K562 (cell line): Measurements from ENCODE around the gene ERCC2. TPM values are rescaled to one million over a fixed set of nuclear protein-coding genes. Genes with fewer than 3 reads are reported as not detected.

Source experiments
- ATAC-seq: fragments of 200-7000 bp; cut with Tn5 transposase; 3 replicates; pipeline ENCODE4 v1.9.1; 2020; ENCODE audit warnings: moderate library complexity
- BruUV-seq: library from RNA; stranded (reverse); fragments of 400-500 nt; replicated peaks from 2 replicates; lab custom pipeline; 2021; lab: Mats Ljungman, UMichigan
- CTCF ChIA-PET: fragments of 300-600 bp; formaldehyde crosslinking; extraction: SDS; loops from one replicate; lab custom pipeline; 2021; ENCODE audit warnings: low intra/inter-chr PET ratio; lab: Yijun Ruan, JAX
- POLR2A ChIA-PET: fragments of 300-600, 350-650 bp; sonication (Branson Sonifier 250); formaldehyde crosslinking; extraction: SDS; loops from one replicate; lab custom pipeline; 2021; ENCODE audit warnings: antibody characterized with exemption, inconsistent platforms; lab: Yijun Ruan, JAX
- DNase-seq, 4 experiments: peaks; one replicate each; pipeline versions ENCODE4 v3.0.0 to v3.0.0-alpha.2; 2011 to 2018; ENCODE audit warnings: low spot score in 3 of 4, mixed read lengths in 3 of 4; ENCODE audit errors: extremely low read depth in 1 of 4
- FAIRE-seq: peaks from 2 replicates; lab custom pipeline; 2011; peaks lifted over from hg19 to GRCh38; lab: Jason Lieb, UNC
- H2AFZ ChIP-seq: 2 replicates; pipeline ENCODE4 v1.6.0; 2011; ENCODE audit warnings: low read depth, low read length, control low read depth, inconsistent platforms
- H3K27ac ChIP-seq: fragments of 200-600 bp; 3 replicates; pipeline ENCODE4 v1.8.0; 2011; ENCODE audit warnings: low read depth, mild to moderate bottlenecking, control low read depth, inconsistent platforms, low read length, moderate library complexity, mixed read lengths; ENCODE audit errors: extremely low read depth
- H3K27me3 ChIP-seq, 2 experiments: fragments of 300-600 bp in 1 of 2; 2 replicates in 1 of 2; 3 replicates in 1 of 2; pipeline versions ENCODE4 v1.6.0 to v1.8.0; 2011; ENCODE audit warnings: inconsistent platforms in 2 of 2, low read length in 2 of 2, mild to moderate bottlenecking in 1 of 2, mixed read lengths in 1 of 2, moderate library complexity in 1 of 2; ENCODE audit not compliant: control insufficient read depth in 2 of 2, insufficient read depth in 2 of 2
- H3K36me3 ChIP-seq: fragments of 300-600 bp; 3 replicates; pipeline ENCODE4 v1.8.0; 2011; ENCODE audit warnings: mild to moderate bottlenecking, low read length, inconsistent platforms; ENCODE audit not compliant: control insufficient read depth, insufficient read depth
- H3K4me1 ChIP-seq, 2 experiments: fragments of 200-600 bp in 1 of 2; replicated peaks in 1 of 2; 2 replicates in 1 of 2; 3 replicates in 1 of 2; pipeline versions ENCODE4 v1.5.1 to v1.8.0; 2011; ENCODE audit warnings: inconsistent platforms in 2 of 2, low read length in 2 of 2, mild to moderate bottlenecking in 1 of 2, mixed read lengths in 1 of 2, moderate library complexity in 1 of 2; ENCODE audit not compliant: control insufficient read depth in 2 of 2, insufficient read depth in 2 of 2
- H3K4me2 ChIP-seq: 2 replicates; pipeline ENCODE4 v1.6.1; 2011; ENCODE audit warnings: low read length, control low read depth, inconsistent platforms, mixed read lengths; ENCODE audit not compliant: insufficient read depth
- H3K4me3 ChIP-seq: fragments of 200-600 bp; sonication (generic), shearing (Covaris generic); 2 replicates; pipeline ENCODE4 v1.5.1; 2016; ENCODE audit warnings: control low read depth, inconsistent platforms
- H3K79me2 ChIP-seq: fragments of 200-600 bp; 3 replicates; pipeline ENCODE4 v1.8.0; 2011; ENCODE audit warnings: low read length, inconsistent platforms; ENCODE audit not compliant: control insufficient read depth, insufficient read depth
- H3K9ac ChIP-seq, 2 experiments: 2 replicates each; pipeline versions ENCODE4 v1.6.0 to v1.6.1; 2011; ENCODE audit warnings: low read depth in 2 of 2, low read length in 2 of 2, control low read depth in 1 of 2, inconsistent platforms in 1 of 2, mild to moderate bottlenecking in 1 of 2, mixed read lengths in 1 of 2; ENCODE audit not compliant: insufficient read depth in 1 of 2
- H3K9me1 ChIP-seq: one replicate; pipeline ENCODE4 v1.6.0; 2011; ENCODE audit warnings: inconsistent platforms, mild to moderate bottlenecking, low read length, moderate library complexity; ENCODE audit not compliant: control insufficient read depth, insufficient read depth
- H3K9me3 ChIP-seq: replicated peaks from 2 replicates; pipeline ENCODE4 v1.5.1; 2011; ENCODE audit warnings: low read depth, low read length, inconsistent platforms; ENCODE audit not compliant: control insufficient read depth, insufficient read depth
- H4K20me1 ChIP-seq: replicated peaks from 2 replicates; pipeline ENCODE4 v1.6.1; 2011; ENCODE audit warnings: low read length, inconsistent platforms, mixed read lengths; ENCODE audit not compliant: control insufficient read depth, insufficient read depth
- BRD4 ChIP-seq: fragments of 200-600 bp; sonication (generic); IDR thresholded peaks from 2 replicates; pipeline ENCODE4 v1.6.1; 2017; ENCODE audit warnings: inconsistent platforms
- CBX3 ChIP-seq, 2 experiments: IDR thresholded peaks; 1 replicate in 1 of 2; 2 replicates in 1 of 2; pipeline ENCODE4 v1.6.1; 2012; ENCODE audit warnings: inconsistent platforms in 2 of 2, low read length in 2 of 2, borderline replicate concordance in 1 of 2, control low read depth in 1 of 2
- EP400 ChIP-seq: fragments of 450-650 bp; IDR thresholded peaks from 2 replicates; pipeline ENCODE4 v1.6.1; 2017; ENCODE audit warnings: antibody characterized with exemption, mild to moderate bottlenecking, moderate library complexity
- GABPB1 ChIP-seq: sonication (generic); formaldehyde crosslinking; IDR thresholded peaks from 2 replicates; pipeline ENCODE4 v1.8.0; 2022; ENCODE audit warnings: mild to moderate bottlenecking, missing genetic modification reagents
- GTF3C2 ChIP-seq: IDR thresholded peaks from 3 replicates; pipeline ENCODE4 v1.6.1; 2011; ENCODE audit warnings: borderline replicate concordance, mild to moderate bottlenecking, moderate library complexity; ENCODE audit not compliant: insufficient read length; ENCODE audit errors: extremely low read depth
- HDGF ChIP-seq: fragments of 450-650 bp; IDR thresholded peaks from 2 replicates; pipeline ENCODE4 v1.6.1; 2016
- JUN ChIP-seq, 2 experiments: sonication (generic) in 1 of 2; formaldehyde crosslinking in 1 of 2; IDR thresholded peaks; 2 replicates each; pipeline versions ENCODE4 v1.6.1 to v1.8.0; 2012 to 2022; ENCODE audit warnings: borderline replicate concordance in 2 of 2, mild to moderate bottlenecking in 2 of 2, improper control_type of control experiment in 1 of 2, low read depth in 1 of 2, low read length in 1 of 2, missing genetic modification reagents in 1 of 2
- KDM4B ChIP-seq, 2 experiments: fragments of 450-650 bp in 1 of 2; sonication (generic) in 1 of 2; IDR thresholded peaks; 2 replicates each; pipeline ENCODE4 v1.6.1; 2016 to 2017; ENCODE audit warnings: borderline replicate concordance in 2 of 2, antibody characterized with exemption in 1 of 2, low read depth in 1 of 2, mild to moderate bottlenecking in 1 of 2
- MYNN ChIP-seq, 2 experiments: sonication (generic); formaldehyde crosslinking in 1 of 2; IDR thresholded peaks; 2 replicates each; pipeline versions ENCODE4 v1.5.0 to v1.6.1; 2016 to 2020; ENCODE audit warnings: antibody characterized with exemption in 1 of 2, missing genetic modification reagents in 1 of 2
- NFE2 ChIP-seq: IDR thresholded peaks from 2 replicates; pipeline ENCODE4 v1.6.1; 2014; ENCODE audit warnings: antibody characterized with exemption, low read depth
- SMARCE1 ChIP-seq: fragments of 450-650 bp; IDR thresholded peaks from 2 replicates; pipeline ENCODE4 v1.7.1; 2016; ENCODE audit warnings: mild to moderate bottlenecking
- SRSF9 ChIP-seq: fragments of 200-400 bp; formaldehyde crosslinking; IDR thresholded peaks from 2 replicates; pipeline ENCODE4 v1.6.1; 2017; ENCODE audit warnings: low read depth, low read length, borderline replicate concordance
- TRIM28 ChIP-seq: fragments of 450-650 bp; IDR thresholded peaks from 2 replicates; pipeline ENCODE4 v1.6.1; 2017
- ZBTB33 ChIP-seq: sonication (generic); formaldehyde crosslinking; IDR thresholded peaks from 2 replicates; pipeline ENCODE4 v1.8.1; 2023; ENCODE audit warnings: mild to moderate bottlenecking, missing genetic modification reagents
- ZNF143 ChIP-seq: sonication (generic); formaldehyde crosslinking; IDR thresholded peaks from 2 replicates; pipeline ENCODE4 v1.9.0; 2022; ENCODE audit warnings: mild to moderate bottlenecking, missing genetic modification reagents
- ZNF324 ChIP-seq: fragments of 250-450 bp; sonication (Bioruptor Pico); IDR thresholded peaks from 2 replicates; pipeline ENCODE4 v1.4.0; 2020; ENCODE audit warnings: mild to moderate bottlenecking
- ZNF75A ChIP-seq: fragments of 450-650 bp; formaldehyde crosslinking; IDR thresholded peaks from 2 replicates; pipeline ENCODE4 v1.4.0; 2020; ENCODE audit warnings: mild to moderate bottlenecking
- ZNF764 ChIP-seq: fragments of 250-450 bp; sonication (Bioruptor Pico); IDR thresholded peaks from 2 replicates; pipeline ENCODE4 v1.4.0; 2020; ENCODE audit warnings: low read depth, mild to moderate bottlenecking, moderate library complexity
- WGBS: fragments of 100-300 bp; shearing (Covaris generic); methylation state at CpG from one replicate; pipeline ENCODE4 v1.1.6; 2016; ENCODE audit warnings: low coverage, mixed read lengths; ENCODE audit not compliant: insufficient coverage; ENCODE audit errors: missing lambda C conversion rate; 5-methylcytosine and 5-hydroxymethylcytosine counted together
- in situ Hi-C: fragments of 300-500 bp; cut with MboI; formaldehyde crosslinking; loops from 4 replicates; pipeline ENCODE4 v1.15.0; 2018; ENCODE audit warnings: inconsistent platforms, mixed read lengths
- intact Hi-C: fragments of 100-400 bp; cut with micrococcal nuclease; formaldehyde crosslinking; loops from 2 replicates; pipeline ENCODE4 v1.14.2; 2022
- polyA plus RNA-seq, 8 experiments: library from polyadenylated mRNA; depleted of rRNA in 4 of 8; stranded (reverse) in 5 of 8; unstranded in 3 of 8; fragments of >200 nt; fragmentation: Nextera tagmentation in 2 of 8; fragmentation: Illumina TruSeq in 1 of 8; extraction: Ambion mirVana in 2 of 8; extraction: Trizol in 1 of 8; gene quantifications; 2 replicates each; pipeline versions ENCODE4 v1.2.1 to v1.2.3, GENCODE V29; 2011 to 2014; ENCODE audit warnings: inconsistent platforms in 1 of 8, missing spikeins in 1 of 8
- total RNA-seq, 7 experiments: library from RNA; depleted of rRNA in 6 of 7; stranded (reverse); fragments of >200 nt in 6 of 7; fragmentation: Illumina TruSeq in 2 of 7; extraction: Trizol in 2 of 7; gene quantifications; 2 replicates each; pipeline versions ENCODE4 v1.2.1 to v1.2.3, GENCODE V29; 2011 to 2021; ENCODE audit warnings: low replicate concordance in 1 of 7

The ERCC2 gene
- total and polyA plus RNA-seq, 9 of the 15 experiments (the other 6 are each of a cell fraction or from before 2014, with no cell fraction given): 2.2 to 55.9 (median 23.4) TPM

GRCh38 chr19:45355402-45355801 lies 15.0 kb downstream of the ERCC2 start:
- ATAC-seq (no peak), FAIRE-seq (no peak), DNase-seq (no peak)
- WGBS: 94% methylated on average over 8 of the region's 9 CpGs
- Histone ChIP-seq H3K4me3 (no peak overlapping the region), H3K9ac (no peak overlapping the region), H3K9me1 (no peaks in the 10 kb centered on the region), H3K79me2 (no peaks in the 10 kb centered on the region), H3K4me2 (no peak overlapping the region), H3K9me3 (no peaks in the 10 kb centered on the region), H3K36me3 (peaks cover 87% of the 10 kb centered on the region; the same call in 2 of the 3 replicates), H3K27me3 (no peaks in the 10 kb centered on the region), H4K20me1 (no peaks in the 10 kb centered on the region; the same call in 1 of the 2 replicates), H3K27ac (no peak overlapping the region), H2AFZ (no peak overlapping the region), H3K4me1 (peaks cover 0 to 31% of the 10 kb centered on the region in 2 experiments; a peak in 2 of 5 replicates)
- BruUV-seq: no TSS peak
- CTCF ChIA-PET: interaction anchor here (0.5 kb wide), 1 partner anchor 109 kb away, joined by 3 read pairs; no protein-coding TSS in a partner anchor
- in situ Hi-C loops: no loop called here
- intact Hi-C loops: no loop called here
- POLR2A ChIA-PET: interaction anchor here (0.6 to 2.2 kb wide), 3 partner anchors 10 to 92 kb away, joined by 3 to 6 read pairs (median 3); no protein-coding TSS in a partner anchor
- TF ChIP-seq GABPB1 (CRISPR knock-in tag) (no peak), NFE2 (peak; percentile 29; the same call in 1 of the 2 replicates), GTF3C2 (no peak), SRSF9 (no peak), HDGF (no peak), ZNF764 (no peak), KDM4B (IDR thresholded peaks at IDR 0.05; ENCODE audit: borderline replicate concordance in 2 of 2, low read depth in 1 of 2) (no peak), ZNF75A (CRISPR knock-in tag) (no peak), MYNN (IDR thresholded peaks at IDR 0.05) (no peak), MYNN (CRISPR knock-in tag; IDR thresholded peaks at IDR 0.05) (no peak), JUN (IDR thresholded peaks at IDR 0.05; ENCODE audit: borderline replicate concordance, low read depth, low read length) (no peak), JUN (CRISPR knock-in tag; IDR thresholded peaks at IDR 0.05; ENCODE audit: borderline replicate concordance) (no peak), ZBTB33 (CRISPR knock-in tag) (no peak), TRIM28 (0 out of 2 replicates have a peak, but pooled peaks have one; percentile 56), SMARCE1 (no peak), BRD4 (no peak), ZNF324 (CRISPR knock-in tag) (no peak), EP400 (no peak), CBX3 (IDR thresholded peaks at IDR 0.05; ENCODE audit: borderline replicate concordance in 1 of 2, low read length in 2 of 2) (0 out of 3 replicates have a peak, but pooled peaks of 1 of the 2 experiments have one; percentile 54), ZNF143 (CRISPR knock-in tag) (0 out of 2 replicates have a peak, but pooled peaks have one; percentile 26)
